Measurements from ENCODE around the gene CDK5R2.
"Not testable (repeated sequence)": the region's sequence is repeated elsewhere in the genome, so short reads cannot be mapped to it uniquely, and the experiment has no call there.

Gene CDK5R2

GRCh38 chr2:218959141-218959731, at the start of gene CDK5R2:
Gene CDK5R2, plus strand, starts transcription at chr2:218959666. Its CDS starts 155 bp downstream, at chr2:218959821.
- DNase-seq, result peak; percentile 88

GRCh38 chr2:218910741-218911140, 48.7 kb upstream of the CDK5R2 start:
- no peak for DNase-seq

GRCh38 chr2:218920504-218920903, 39.0 kb upstream of the CDK5R2 start:
- no peak for DNase-seq

GRCh38 chr2:218924757-218925156, 34.7 kb upstream of the CDK5R2 start:
- no peak for DNase-seq

GRCh38 chr2:218925434-218925833, 34.0 kb upstream of the CDK5R2 start:
- no peak for DNase-seq

GRCh38 chr2:218927422-218927821, 32.0 kb upstream of the CDK5R2 start:
- DNase-seq, result no peak

GRCh38 chr2:218927876-218928275, 31.6 kb upstream of the CDK5R2 start:
- no peak for DNase-seq

GRCh38 chr2:218930488-218930887, 29.0 kb upstream of the CDK5R2 start:
- DNase-seq, result not testable (repeated sequence)

- not testable (repeated sequence) for DNase-seq
Observed at GRCh38 chr2:218931751-218932150, 27.7 kb upstream of the CDK5R2 start.

- DNase-seq, result no peak
Observed at GRCh38 chr2:218944759-218945404, 14.6 kb upstream of the CDK5R2 start.

GRCh38 chr2:218946621-218947020, 12.8 kb upstream of the CDK5R2 start:
- no peak for DNase-seq

- no peak for DNase-seq
Observed at GRCh38 chr2:218952160-218952559, 7.3 kb upstream of the CDK5R2 start.

- DNase-seq, result no peak
Observed at GRCh38 chr2:218953366-218953954, 6.0 kb upstream of the CDK5R2 start.

- DNase-seq, result no peak
Observed at GRCh38 chr2:218954541-218955300, 4.7 kb upstream of the CDK5R2 start.

GRCh38 chr2:218956039-218956438, 3.4 kb upstream of the CDK5R2 start:
- no peak for DNase-seq

- DNase-seq, result no peak
Observed at GRCh38 chr2:218957671-218958070, 1.8 kb upstream of the CDK5R2 start.

- DNase-seq, result no peak
Observed at GRCh38 chr2:218958276-218958675, 1.2 kb upstream of the CDK5R2 start.

GRCh38 chr2:218959761-218960308, 369 bp downstream of the CDK5R2 start:
- no peak for DNase-seq

- no peak for DNase-seq
Observed at GRCh38 chr2:218960309-218961165, 1.1 kb downstream of the CDK5R2 start.

GRCh38 chr2:218961229-218961628, 1.8 kb downstream of the CDK5R2 start:
- no peak for DNase-seq

- DNase-seq, result peak; percentile 36
Observed at GRCh38 chr2:218961651-218962570, 2.4 kb downstream of the CDK5R2 start.
